ENCODE results near the gene NEUROG1. TPM values are rescaled to one million over a fixed set of nuclear protein-coding genes. Genes with fewer than 3 reads are reported as not detected.

NEUROG1 gene
- not detected in 2 replicates for total RNA-seq

GRCh38 chr5:135535820-135536801 lies at the start of gene NEUROG1:
Gene NEUROG1 (minus strand): TSS chr5:135535964. CDS start chr5:135535690, 274 bp downstream.

GRCh38 chr5:135578685-135579341 lies 43.0 kb upstream of the NEUROG1 start, which contains the start of gene CXCL14:
Gene CXCL14 (minus strand): TSS chr5:135578991. CDS start chr5:135578778, 213 bp downstream.

Other genes starting within 250 kb of the NEUROG1 start
- 173 and 210 TPM in 2 replicates for gene MACROH2A1, start 136.7 kb downstream of the NEUROG1 start, total RNA-seq
- gene DCANP1, start 88.6 kb downstream of the NEUROG1 start, total RNA-seq: not detected in 2 replicates
- not detected in 2 replicates for gene TIFAB, start 83.6 kb downstream of the NEUROG1 start, total RNA-seq
- gene CXCL14, start 43.0 kb upstream of the NEUROG1 start, total RNA-seq: 0.29 TPM in 1 of 2 replicates, not detected in the other

All from myometrial cell (primary cell).